H1 (cell line): Measurements from ENCODE around the gene ALDH7A1.

Experiments
- EZH2 ChIP-seq: fragments of 200-600 bp; sonication (generic); IDR thresholded peaks from 2 replicates; pipeline ENCODE4 v1.7.1; 2012; ENCODE audit warnings: low read depth, mild to moderate bottlenecking, moderate library complexity, low read length, inconsistent platforms; ENCODE audit not compliant: severe bottlenecking
- POLR2A ChIP-seq, 2 experiments: IDR thresholded peaks; 1 replicate in 1 of 2; 2 replicates in 1 of 2; pipeline ENCODE4 v1.6.1; 2011; ENCODE audit warnings: low read depth in 2 of 2, low read length in 2 of 2, mild to moderate bottlenecking in 2 of 2; ENCODE audit errors: control extremely low read depth in 1 of 2
- POLR2AphosphoS5 ChIP-seq: IDR thresholded peaks from 2 replicates; pipeline ENCODE4 v1.6.1; 2011; ENCODE audit warnings: low read depth, low read length
- RAD21 ChIP-seq, 2 experiments: IDR thresholded peaks in 1 of 2; conservative IDR thresholded peaks in 1 of 2; 2 replicates each; pipeline ENCODE4 v1.6.1; 2011; ENCODE audit warnings: low read depth in 2 of 2, low read length in 2 of 2, improper control_type of control experiment in 1 of 2, inconsistent platforms in 1 of 2, mild to moderate bottlenecking in 1 of 2, moderate library complexity in 1 of 2
- RFX5 ChIP-seq: IDR thresholded peaks from 2 replicates; pipeline ENCODE4 v1.6.1; 2011; ENCODE audit warnings: low read depth, low read length, improper control_type of control experiment, borderline replicate concordance
- SIN3A ChIP-seq, 2 experiments: IDR thresholded peaks in 1 of 2; conservative IDR thresholded peaks in 1 of 2; 2 replicates each; pipeline ENCODE4 v1.6.1; 2011 to 2012; ENCODE audit warnings: low read length in 2 of 2, improper control_type of control experiment in 1 of 2, low read depth in 1 of 2, mild to moderate bottlenecking in 1 of 2
- SIX5 ChIP-seq: IDR thresholded peaks from 2 replicates; pipeline ENCODE4 v1.6.1; 2011; ENCODE audit warnings: mild to moderate bottlenecking, low read depth, low read length
- SP2 ChIP-seq: IDR thresholded peaks from 2 replicates; pipeline ENCODE4 v1.6.1; 2012; ENCODE audit warnings: mild to moderate bottlenecking, low read length, inconsistent platforms
- TAF1 ChIP-seq: IDR thresholded peaks from 2 replicates; pipeline ENCODE4 v1.6.1; 2011; ENCODE audit warnings: mild to moderate bottlenecking, low read depth, low read length
- TBP ChIP-seq: IDR thresholded peaks from 2 replicates; pipeline ENCODE4 v1.6.1; 2011; ENCODE audit warnings: low read depth, low read length, improper control_type of control experiment
- YY1 ChIP-seq: IDR thresholded peaks from 2 replicates; pipeline ENCODE4 v1.6.1; 2011; ENCODE audit warnings: low read depth, mild to moderate bottlenecking, low read length
- TF ChIP-seq, protein P1 (sequence below), 3 experiments: IDR thresholded peaks; 1 replicate in 2 of 3; 2 replicates in 1 of 3; pipeline versions ENCODE4 v1.5.1 to v1.6.1; 2011; ENCODE audit warnings: low read length in 3 of 3, mild to moderate bottlenecking in 3 of 3, inconsistent platforms in 2 of 3, low read depth in 1 of 3, moderate library complexity in 1 of 3; ENCODE audit not compliant: insufficient read depth in 1 of 3; ENCODE audit errors: control extremely low read depth in 1 of 3
- TF ChIP-seq, protein P2 (sequence below): IDR thresholded peaks from 2 replicates; pipeline ENCODE4 v1.6.1; 2012; ENCODE audit warnings: inconsistent platforms

DNA sequence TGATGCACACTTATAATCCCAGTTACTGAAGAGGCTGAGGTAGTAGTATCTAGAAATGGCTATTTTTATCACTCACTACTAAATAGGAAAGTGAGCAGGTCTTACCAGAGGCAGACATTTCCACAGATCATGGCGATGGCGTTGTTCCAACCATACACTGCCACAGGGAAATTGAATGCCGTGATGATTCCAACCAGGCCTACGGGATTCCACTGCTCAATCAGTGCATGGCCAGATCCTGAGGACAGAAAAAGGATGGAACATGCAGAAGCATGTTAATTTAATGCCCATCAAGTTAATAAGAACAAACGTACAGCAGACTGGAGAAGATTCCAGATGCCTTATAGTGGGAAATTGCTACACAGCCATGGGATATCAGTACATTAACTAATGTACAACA is 18.0 kb downstream of the ALDH7A1 start:
- TF ChIP-seq EZH2 = no peak
- TF ChIP-seq, protein P1, sequence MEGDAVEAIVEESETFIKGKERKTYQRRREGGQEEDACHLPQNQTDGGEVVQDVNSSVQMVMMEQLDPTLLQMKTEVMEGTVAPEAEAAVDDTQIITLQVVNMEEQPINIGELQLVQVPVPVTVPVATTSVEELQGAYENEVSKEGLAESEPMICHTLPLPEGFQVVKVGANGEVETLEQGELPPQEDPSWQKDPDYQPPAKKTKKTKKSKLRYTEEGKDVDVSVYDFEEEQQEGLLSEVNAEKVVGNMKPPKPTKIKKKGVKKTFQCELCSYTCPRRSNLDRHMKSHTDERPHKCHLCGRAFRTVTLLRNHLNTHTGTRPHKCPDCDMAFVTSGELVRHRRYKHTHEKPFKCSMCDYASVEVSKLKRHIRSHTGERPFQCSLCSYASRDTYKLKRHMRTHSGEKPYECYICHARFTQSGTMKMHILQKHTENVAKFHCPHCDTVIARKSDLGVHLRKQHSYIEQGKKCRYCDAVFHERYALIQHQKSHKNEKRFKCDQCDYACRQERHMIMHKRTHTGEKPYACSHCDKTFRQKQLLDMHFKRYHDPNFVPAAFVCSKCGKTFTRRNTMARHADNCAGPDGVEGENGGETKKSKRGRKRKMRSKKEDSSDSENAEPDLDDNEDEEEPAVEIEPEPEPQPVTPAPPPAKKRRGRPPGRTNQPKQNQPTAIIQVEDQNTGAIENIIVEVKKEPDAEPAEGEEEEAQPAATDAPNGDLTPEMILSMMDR (IDR thresholded peaks at IDR 0.05; ENCODE audit: control extremely low read depth in 1 of 3, insufficient read depth in 1 of 3, low read depth in 1 of 3, low read length in 3 of 3) = no peak
- no peak for TF ChIP-seq TBP
- no peak for TF ChIP-seq POLR2A (IDR thresholded peaks at IDR 0.05; ENCODE audit: control extremely low read depth in 1 of 2, low read depth in 2 of 2, low read length in 2 of 2)
- TF ChIP-seq SP2 = no peak
- TF ChIP-seq POLR2AphosphoS5 = no peak
- TF ChIP-seq SIX5 = no peak
- no peak for TF ChIP-seq TAF1
- no peak for TF ChIP-seq YY1
- TF ChIP-seq RFX5 = no peak
- no peak for TF ChIP-seq SIN3A (conservative IDR thresholded peaks at IDR 0.05 in 1 of 2, IDR thresholded peaks at IDR 0.05 in 1 of 2; ENCODE audit: low read depth in 1 of 2, low read length in 2 of 2)
- TF ChIP-seq RAD21 (IDR thresholded peaks at IDR 0.05 in 1 of 2, conservative IDR thresholded peaks at IDR 0.05 in 1 of 2; ENCODE audit: low read depth in 2 of 2, low read length in 2 of 2) = no peak
- TF ChIP-seq, protein P2, sequence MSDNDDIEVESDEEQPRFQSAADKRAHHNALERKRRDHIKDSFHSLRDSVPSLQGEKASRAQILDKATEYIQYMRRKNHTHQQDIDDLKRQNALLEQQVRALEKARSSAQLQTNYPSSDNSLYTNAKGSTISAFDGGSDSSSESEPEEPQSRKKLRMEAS = no peak
